ENCODE data around the gene TMEM198.

- TF ChIP-seq RAD21 (conservative IDR thresholded peaks at IDR 0.05) = no peak
- no peak for TF ChIP-seq CTCF (IDR thresholded peaks at IDR 0.05; ENCODE audit: poor library complexity, severe bottlenecking)
- TF ChIP-seq EP300 (conservative IDR thresholded peaks at IDR 0.05; ENCODE audit: poor library complexity, severe bottlenecking) = no peak
- TF ChIP-seq SMC3 (conservative IDR thresholded peaks at IDR 0.05; ENCODE audit: poor library complexity) = no peak
- TF ChIP-seq EZH2 (IDR thresholded peaks at IDR 0.05; ENCODE audit: borderline replicate concordance, insufficient read depth, low read length, poor library complexity, severe bottlenecking) = no peak
Measured at GRCh38 chr2:219531639-219532377, 12.0 kb upstream of the TMEM198 start.
